LNCAP (cell line): ENCODE data around the gene DDX39A.

Source experiments
- CTCF ChIP-seq: fragments of 450-650 bp; IDR thresholded peaks from 2 replicates; pipeline ENCODE4 v1.5.1; 2017; ENCODE audit warnings: mild to moderate bottlenecking

DDX39A gene

GRCh38 chr19:14419106-14419813 is at the start of gene DDX39A:
Gene DDX39A, minus strand, starts transcription at chr19:14419341. Its CDS starts 6,121 bp downstream, at chr19:14413220.
- no peak for TF ChIP-seq CTCF

DNA sequence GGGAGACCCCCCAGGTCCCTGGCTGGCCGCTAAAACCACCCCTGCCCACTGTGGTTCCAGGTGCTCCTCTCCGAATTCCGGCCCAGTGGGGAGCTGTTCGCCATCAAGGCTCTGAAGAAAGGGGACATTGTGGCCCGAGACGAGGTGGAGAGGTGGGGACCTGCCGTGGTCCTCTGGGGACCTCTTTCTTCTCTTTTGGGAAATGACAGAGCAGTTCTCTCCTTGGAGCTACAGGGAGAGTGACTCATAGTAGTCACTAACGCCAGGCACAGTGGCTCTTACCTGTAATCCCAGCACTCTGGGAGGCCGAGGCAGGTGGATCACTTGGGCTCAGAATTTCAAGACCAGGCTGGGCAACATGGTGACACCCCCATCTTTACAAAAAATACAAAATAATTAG is 48.7 kb upstream of the DDX39A start:
- TF ChIP-seq CTCF, result no peak

- no peak for TF ChIP-seq CTCF
Measured at GRCh38 chr19:14467391-14467790, 48.2 kb upstream of the DDX39A start.

DNA sequence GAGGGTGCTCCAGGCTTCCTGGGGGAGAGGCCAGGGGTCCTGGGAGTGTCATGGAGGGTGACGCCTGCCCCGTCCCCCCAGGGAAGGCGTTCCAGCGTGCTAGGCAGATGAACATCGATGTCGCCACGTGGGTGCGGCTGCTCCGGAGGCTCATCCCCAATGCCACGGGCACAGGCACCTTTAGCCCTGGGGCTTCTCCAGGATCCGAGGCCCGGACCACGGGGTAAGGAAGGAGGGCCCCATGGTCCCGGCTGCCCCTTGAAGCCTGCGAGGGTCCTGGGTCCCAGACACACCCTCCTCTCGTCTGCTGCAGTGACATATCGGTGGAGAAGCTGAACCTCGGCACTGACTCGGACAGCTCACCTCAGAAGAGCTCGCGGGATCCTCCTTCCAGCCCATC is 44.6 kb upstream of the DDX39A start:
- TF ChIP-seq CTCF, result no peak

GRCh38 chr19:14460935-14461334 is 41.8 kb upstream of the DDX39A start:
- TF ChIP-seq CTCF, result no peak

GRCh38 chr19:14459703-14460102 is 40.6 kb upstream of the DDX39A start:
- TF ChIP-seq CTCF, result no peak

DNA sequence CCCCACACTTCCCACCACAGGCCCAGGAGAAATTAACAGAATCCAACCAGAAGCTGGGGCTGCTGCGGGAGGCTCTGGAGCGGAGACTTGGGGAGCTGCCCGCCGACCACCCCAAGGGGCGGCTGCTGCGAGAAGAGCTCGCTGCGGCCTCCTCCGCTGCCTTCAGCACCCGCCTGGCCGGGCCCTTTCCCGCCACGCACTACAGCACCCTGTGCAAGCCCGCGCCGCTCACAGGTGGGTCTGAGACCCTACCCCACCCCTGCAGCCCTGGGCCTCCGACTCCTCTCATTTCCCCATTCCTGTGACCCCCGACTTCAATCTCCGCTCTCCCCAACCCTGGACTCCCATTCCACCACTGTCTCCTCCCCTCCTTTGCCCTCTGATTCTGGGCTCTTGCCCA is 31.7 kb upstream of the DDX39A start:
- TF ChIP-seq CTCF, result no peak
